GM18505 (cell line): ENCODE results near the gene RILPL1.
"Not testable (repeated sequence)": the region's sequence is repeated elsewhere in the genome, so short reads cannot be mapped to it uniquely, and the experiment has no call there.

ENCODE experiments used
- ATAC-seq: cut with Tn5 transposase; IDR thresholded peaks from one replicate; pipeline ENCODE4 v1.9.1; 2021; ENCODE audit not compliant: unreplicated experiment
- POLR2A ChIP-seq: IDR thresholded peaks from 4 replicates; pipeline ENCODE4 v1.6.1; 2011; ENCODE audit warnings: borderline replicate concordance; ENCODE audit not compliant: insufficient read depth, insufficient read length; ENCODE audit errors: extremely low read depth

The RILPL1 gene

GRCh38 chr12:123519141-123520001 lies 14.1 kb downstream of the RILPL1 start:
- no peak for TF ChIP-seq POLR2A
- no peak for ATAC-seq

GRCh38 chr12:123516216-123516780 lies 17.2 kb downstream of the RILPL1 start:
- no peak for TF ChIP-seq POLR2A
- no peak for ATAC-seq

- ATAC-seq: not testable (repeated sequence)
Measured at GRCh38 chr12:123514582-123515221, 18.8 kb downstream of the RILPL1 start.

GRCh38 chr12:123513805-123514204 lies 19.7 kb downstream of the RILPL1 start:
- ATAC-seq: no peak
- TF ChIP-seq POLR2A: no peak

GRCh38 chr12:123512838-123513665 lies 20.5 kb downstream of the RILPL1 start:
- no peak for TF ChIP-seq POLR2A
- ATAC-seq: no peak

- TF ChIP-seq POLR2A: no peak
Measured at GRCh38 chr12:123506843-123507236, 26.7 kb downstream of the RILPL1 start.

GRCh38 chr12:123506059-123506842 lies 27.3 kb downstream of the RILPL1 start:
- ATAC-seq: no peak
- TF ChIP-seq POLR2A: no peak

More at GRCh38 chr12:123506843-123507236, 26.7 kb downstream of the RILPL1 start:
- no peak for ATAC-seq

- ATAC-seq: no peak
- TF ChIP-seq POLR2A: no peak
Measured at GRCh38 chr12:123502163-123502704, 31.3 kb downstream of the RILPL1 start.

- no peak for ATAC-seq
- TF ChIP-seq POLR2A: no peak
Measured at GRCh38 chr12:123499332-123499731, 34.2 kb downstream of the RILPL1 start.

GRCh38 chr12:123498126-123498825 lies 35.2 kb downstream of the RILPL1 start:
- TF ChIP-seq POLR2A: no peak
- no peak for ATAC-seq

- no peak for TF ChIP-seq POLR2A
- no peak for ATAC-seq
Measured at GRCh38 chr12:123497065-123497464, 36.5 kb downstream of the RILPL1 start.
